Nephron progenitor cell (in vitro differentiated cells): ENCODE data around the gene ARMC12.
A peak's percentile ranks its signal among the peaks of the same experiment; 100 is the strongest.

Experiments used
- DNase-seq: peaks from one replicate; pipeline ENCODE4 v3.0.0; 2021
- H3K27ac Mint-ChIP-seq: 2 replicates; pipeline ENCODE4 v1.8.0; 2021; ENCODE audit warnings: mild to moderate bottlenecking, moderate library complexity, mixed read lengths
- H3K27me3 Mint-ChIP-seq: 2 replicates; pipeline ENCODE4 v1.8.0; 2021; ENCODE audit warnings: mild to moderate bottlenecking, low read depth, mixed read lengths; ENCODE audit not compliant: poor library complexity
- H3K36me3 Mint-ChIP-seq: 2 replicates; pipeline ENCODE4 v1.8.0; 2021; ENCODE audit warnings: low read depth, mixed read lengths
- H3K4me1 Mint-ChIP-seq: 2 replicates; pipeline ENCODE4 v1.8.0; 2021; ENCODE audit warnings: mixed read lengths
- H3K4me3 Mint-ChIP-seq: 2 replicates; pipeline ENCODE4 v1.8.0; 2021; ENCODE audit warnings: mild to moderate bottlenecking, moderate library complexity, mixed read lengths
- H3K9me3 Mint-ChIP-seq: 2 replicates; pipeline ENCODE4 v1.8.0; 2021; ENCODE audit warnings: mild to moderate bottlenecking, moderate library complexity, mixed read lengths
- TF ChIP-seq, protein P1 (sequence below): fragments of 200-600 bp; sonication (generic); IDR thresholded peaks from 2 replicates; pipeline ENCODE4 v1.5.0; 2021; ENCODE audit warnings: antibody characterized with exemption

Gene ARMC12

DNA sequence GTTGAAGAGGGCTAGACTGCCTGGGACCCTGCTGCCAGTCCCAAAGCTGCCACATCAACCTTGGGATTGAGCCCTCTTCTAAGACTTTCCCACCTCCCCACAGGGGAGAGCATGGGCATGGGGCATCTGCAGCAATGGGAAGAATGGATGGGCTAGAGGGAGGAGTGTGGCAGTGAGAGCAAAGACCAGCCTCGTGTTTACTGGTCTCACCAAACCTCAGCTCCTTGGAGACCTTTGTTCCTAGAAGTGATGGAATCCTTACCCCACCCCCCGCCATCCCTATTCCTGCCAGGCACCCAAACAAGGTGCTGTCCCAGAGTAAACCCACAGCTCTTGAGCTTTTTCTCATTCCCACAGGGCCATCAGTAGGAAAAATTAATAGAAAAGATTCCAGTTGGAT, 20.0 kb upstream of the ARMC12 start:
- H3K36me3 Mint-ChIP-seq = no peaks in the 10 kb centered on the region
- peaks cover 61% of the 10 kb centered on the region for H3K4me1 Mint-ChIP-seq
- H3K9me3 Mint-ChIP-seq = no peaks in the 10 kb centered on the region
- H3K27me3 Mint-ChIP-seq = peaks cover 4% of the 10 kb centered on the region
- DNase-seq = no peak
- H3K4me3 Mint-ChIP-seq = no peak overlapping the region
- TF ChIP-seq, protein P1, sequence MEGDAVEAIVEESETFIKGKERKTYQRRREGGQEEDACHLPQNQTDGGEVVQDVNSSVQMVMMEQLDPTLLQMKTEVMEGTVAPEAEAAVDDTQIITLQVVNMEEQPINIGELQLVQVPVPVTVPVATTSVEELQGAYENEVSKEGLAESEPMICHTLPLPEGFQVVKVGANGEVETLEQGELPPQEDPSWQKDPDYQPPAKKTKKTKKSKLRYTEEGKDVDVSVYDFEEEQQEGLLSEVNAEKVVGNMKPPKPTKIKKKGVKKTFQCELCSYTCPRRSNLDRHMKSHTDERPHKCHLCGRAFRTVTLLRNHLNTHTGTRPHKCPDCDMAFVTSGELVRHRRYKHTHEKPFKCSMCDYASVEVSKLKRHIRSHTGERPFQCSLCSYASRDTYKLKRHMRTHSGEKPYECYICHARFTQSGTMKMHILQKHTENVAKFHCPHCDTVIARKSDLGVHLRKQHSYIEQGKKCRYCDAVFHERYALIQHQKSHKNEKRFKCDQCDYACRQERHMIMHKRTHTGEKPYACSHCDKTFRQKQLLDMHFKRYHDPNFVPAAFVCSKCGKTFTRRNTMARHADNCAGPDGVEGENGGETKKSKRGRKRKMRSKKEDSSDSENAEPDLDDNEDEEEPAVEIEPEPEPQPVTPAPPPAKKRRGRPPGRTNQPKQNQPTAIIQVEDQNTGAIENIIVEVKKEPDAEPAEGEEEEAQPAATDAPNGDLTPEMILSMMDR = no peak
- peak overlapping the region; percentile 42 for H3K27ac Mint-ChIP-seq

DNA sequence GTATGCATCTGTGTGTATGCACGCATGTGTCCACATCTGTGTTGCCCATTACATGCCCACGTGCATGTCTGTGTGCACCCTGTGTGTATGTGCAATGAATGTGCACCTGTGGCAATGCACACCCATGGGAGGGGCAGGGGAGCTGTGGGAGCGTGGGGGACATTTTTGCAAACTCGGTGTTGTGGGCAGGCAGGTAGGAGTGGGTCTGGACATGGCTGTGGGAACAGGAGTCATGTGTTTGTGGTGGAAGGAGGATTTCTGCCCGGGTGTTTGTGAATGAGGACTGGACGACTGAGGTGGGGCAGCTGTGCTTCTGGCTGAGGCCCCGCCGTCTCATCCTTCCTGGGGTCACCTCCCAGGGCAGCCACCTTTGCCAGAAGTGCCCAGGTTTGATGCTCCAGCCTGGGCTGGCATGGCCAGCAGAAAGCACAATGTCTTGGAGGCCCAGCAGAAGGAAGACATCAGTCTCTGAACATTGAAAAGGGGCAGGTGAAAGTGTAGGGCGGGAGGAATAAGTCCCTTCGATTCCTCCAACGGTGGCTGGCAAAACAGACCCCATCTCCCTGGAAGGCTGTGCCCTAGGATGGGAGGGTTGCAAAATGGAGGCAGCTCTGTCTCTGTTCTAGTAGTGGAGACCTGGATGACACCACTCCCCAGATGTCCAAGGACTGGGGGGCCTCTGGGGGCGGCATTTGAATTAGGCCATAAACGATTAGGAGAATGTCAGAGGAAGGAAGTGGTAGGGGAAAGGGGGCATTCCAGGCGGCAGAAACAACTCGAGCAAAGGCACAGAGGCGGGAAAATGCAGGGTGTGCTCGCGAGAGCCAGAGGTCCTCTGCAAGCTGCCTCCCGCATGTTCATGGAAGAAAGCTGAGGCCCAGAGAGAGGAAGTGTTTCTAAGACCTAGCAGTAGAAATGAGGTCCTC, 19.1 kb upstream of the ARMC12 start:
- Mint-ChIP-seq H3K4me1 (peaks cover 70% of the 10 kb centered on the region), H3K36me3 (no peaks in the 10 kb centered on the region), H3K27ac (peak overlapping the region; percentile 34), H3K9me3 (no peaks in the 10 kb centered on the region), H3K4me3 (no peak overlapping the region), H3K27me3 (no peaks in the 10 kb centered on the region)
- TF ChIP-seq, protein P1 = no peak
- DNase-seq = no peak

DNA sequence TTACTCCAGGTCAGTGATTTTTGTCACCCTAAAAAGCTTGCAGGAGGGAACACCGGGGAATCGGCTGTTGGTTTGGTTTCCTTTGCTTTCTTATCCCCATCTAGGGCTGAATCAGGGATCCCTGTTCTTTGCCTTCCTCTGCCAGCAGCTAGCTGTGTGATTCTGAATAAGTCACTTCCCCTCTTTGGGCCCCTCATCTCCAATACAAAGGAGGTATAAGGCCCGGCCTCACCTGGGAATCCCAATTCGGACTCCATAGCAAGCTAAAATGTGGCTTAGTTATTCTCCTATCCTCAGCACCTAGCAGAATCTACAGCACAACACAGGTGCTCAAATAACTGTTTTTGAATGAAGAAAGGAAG, 18.5 kb upstream of the ARMC12 start:
- Mint-ChIP-seq H3K9me3 (no peaks in the 10 kb centered on the region), H3K27ac (peak overlapping the region; percentile 83), H3K4me1 (peaks cover 74% of the 10 kb centered on the region), H3K4me3 (peak overlapping the region; percentile 41), H3K36me3 (no peaks in the 10 kb centered on the region), H3K27me3 (no peaks in the 10 kb centered on the region)
- TF ChIP-seq, protein P1 = no peak
- DNase-seq = no peak

DNA sequence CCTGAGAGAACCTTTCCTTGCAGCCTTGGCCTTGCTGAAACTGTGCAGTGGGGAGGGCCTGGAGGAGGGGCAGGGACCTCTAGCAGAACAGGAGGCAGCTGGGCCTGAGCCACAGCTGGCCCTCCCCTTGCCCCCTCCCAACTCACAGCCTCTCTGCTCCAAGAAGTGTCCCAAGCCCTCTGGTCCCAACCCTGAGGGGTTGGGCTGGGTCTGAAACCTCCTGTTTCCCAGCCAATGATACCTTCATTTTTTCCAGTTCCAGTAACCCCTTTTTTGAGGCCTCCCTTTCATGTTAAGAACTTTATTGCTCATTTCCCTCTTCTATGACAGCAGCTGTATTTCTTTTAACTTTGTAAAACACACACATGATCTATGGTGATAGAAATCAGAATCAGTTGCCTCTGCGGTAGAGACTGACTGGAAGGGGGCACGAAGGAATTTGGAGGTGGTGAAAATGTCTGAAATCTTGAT, 17.9 kb upstream of the ARMC12 start:
- TF ChIP-seq, protein P1 = no peak
- Mint-ChIP-seq H3K4me1 (peaks cover 74% of the 10 kb centered on the region), H3K36me3 (no peaks in the 10 kb centered on the region), H3K27ac (peak overlapping the region; percentile 83), H3K4me3 (peak overlapping the region; percentile 41), H3K9me3 (no peaks in the 10 kb centered on the region), H3K27me3 (no peaks in the 10 kb centered on the region)
- no peak for DNase-seq

DNA sequence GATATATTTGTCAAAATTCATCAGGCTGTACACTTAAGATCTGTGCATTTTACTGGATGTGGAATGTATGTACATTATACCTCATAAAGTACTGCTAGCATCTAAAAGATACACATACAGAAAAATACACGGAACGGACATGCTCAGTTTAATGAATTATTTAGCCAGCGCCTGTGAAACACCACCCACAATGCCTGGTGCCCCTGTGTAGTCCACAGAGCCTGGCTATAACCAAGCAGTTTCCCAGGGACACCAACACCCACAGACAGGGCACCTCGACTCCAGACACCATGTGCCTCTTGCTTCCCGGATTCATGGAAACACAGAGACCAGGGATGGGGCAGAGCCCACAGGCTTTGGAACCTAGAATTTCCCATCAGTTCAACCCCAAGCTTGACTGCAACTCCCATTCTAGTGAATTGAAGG, 17.4 kb upstream of the ARMC12 start:
- TF ChIP-seq, protein P1 = no peak
- Mint-ChIP-seq H3K4me1 (peaks cover 78% of the 10 kb centered on the region), H3K9me3 (no peaks in the 10 kb centered on the region), H3K36me3 (no peaks in the 10 kb centered on the region), H3K4me3 (peak overlapping the region; percentile 41), H3K27ac (peak overlapping the region; percentile 83), H3K27me3 (no peaks in the 10 kb centered on the region)
- DNase-seq = no peak
